HG02759 (cell line): Measurements from ENCODE around the gene SLC29A3.
A peak's percentile ranks its signal among the peaks of the same experiment; 100 is the strongest.
"Not testable (repeated sequence)": the region's sequence is repeated elsewhere in the genome, so short reads cannot be mapped to it uniquely, and the experiment has no call there.

Source experiments
- ATAC-seq: cut with Tn5 transposase; IDR thresholded peaks from one replicate; pipeline ENCODE4 v1.9.1; 2021; ENCODE audit warnings: mild to moderate bottlenecking, moderate library complexity; ENCODE audit not compliant: unreplicated experiment

SLC29A3 gene

DNA sequence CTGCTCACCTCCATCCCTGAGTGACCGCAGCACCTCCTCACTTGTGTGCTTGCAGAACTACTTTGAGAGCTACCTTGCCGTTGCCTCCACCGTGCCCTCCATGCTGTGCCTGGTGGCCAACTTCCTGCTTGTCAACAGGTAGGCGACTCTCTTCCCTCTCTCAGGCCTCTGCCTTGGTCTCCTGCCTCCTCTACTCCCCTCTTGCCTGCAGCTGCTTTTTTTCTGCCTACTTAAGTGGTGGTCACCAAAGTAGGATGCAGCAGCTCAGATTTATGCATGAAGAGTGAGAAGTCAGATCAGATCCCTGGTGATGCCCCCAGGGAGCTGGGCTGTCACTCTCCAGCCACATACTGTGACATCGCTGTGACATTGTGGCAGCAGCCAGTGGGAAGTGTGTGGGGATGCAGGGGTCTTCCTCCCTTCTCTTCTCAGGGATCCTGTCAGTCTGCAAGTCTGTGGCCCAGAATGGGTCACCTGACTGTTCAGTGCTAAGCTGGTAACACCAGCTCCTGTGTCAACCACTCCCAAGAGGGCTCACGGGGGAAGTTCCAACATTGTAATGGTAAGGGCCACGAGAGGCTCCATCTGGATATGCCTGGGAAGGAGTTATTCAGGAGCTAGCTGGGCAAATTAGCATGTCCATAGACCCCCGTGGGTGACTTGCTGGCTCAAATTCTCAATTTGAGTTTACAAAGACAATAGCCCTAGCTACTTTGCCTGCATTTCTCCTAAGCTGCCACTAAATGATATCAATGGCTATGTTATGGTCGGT lies 25.3 kb downstream of the SLC29A3 start:
- no peak for ATAC-seq

DNA sequence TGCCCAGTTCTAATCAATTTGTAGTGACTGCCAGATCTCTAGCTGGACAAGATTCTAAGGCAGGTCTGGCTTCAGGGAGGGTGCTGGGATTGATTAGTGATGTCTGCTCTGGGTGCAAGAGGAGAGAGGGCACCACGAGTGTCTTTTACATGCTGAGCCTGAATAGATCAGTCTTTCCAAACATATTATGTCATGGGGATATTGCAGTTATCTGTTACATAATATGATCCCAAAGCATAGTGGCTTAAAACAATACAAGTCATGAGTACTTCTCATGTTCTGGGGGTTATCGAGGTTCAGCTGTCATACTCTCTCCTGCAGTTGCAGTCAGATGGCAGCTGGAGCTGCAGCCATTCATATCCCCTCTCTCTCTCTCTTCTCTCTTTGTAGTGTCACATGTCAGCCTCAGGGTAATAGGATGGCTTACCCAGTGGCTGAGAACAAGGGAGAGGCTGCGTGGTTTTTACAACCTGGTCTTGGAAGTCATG lies 26.0 kb downstream of the SLC29A3 start:
- no peak for ATAC-seq

GRCh38 chr10:71345694-71346093 lies 26.6 kb downstream of the SLC29A3 start:
- no peak for ATAC-seq

GRCh38 chr10:71346731-71347130 lies 27.7 kb downstream of the SLC29A3 start:
- no peak for ATAC-seq

- no peak for ATAC-seq
Observed at GRCh38 chr10:71347587-71348395, 28.7 kb downstream of the SLC29A3 start.

GRCh38 chr10:71348850-71349249 lies 29.8 kb downstream of the SLC29A3 start:
- ATAC-seq, result no peak

GRCh38 chr10:71349406-71349805 lies 30.3 kb downstream of the SLC29A3 start:
- no peak for ATAC-seq

DNA sequence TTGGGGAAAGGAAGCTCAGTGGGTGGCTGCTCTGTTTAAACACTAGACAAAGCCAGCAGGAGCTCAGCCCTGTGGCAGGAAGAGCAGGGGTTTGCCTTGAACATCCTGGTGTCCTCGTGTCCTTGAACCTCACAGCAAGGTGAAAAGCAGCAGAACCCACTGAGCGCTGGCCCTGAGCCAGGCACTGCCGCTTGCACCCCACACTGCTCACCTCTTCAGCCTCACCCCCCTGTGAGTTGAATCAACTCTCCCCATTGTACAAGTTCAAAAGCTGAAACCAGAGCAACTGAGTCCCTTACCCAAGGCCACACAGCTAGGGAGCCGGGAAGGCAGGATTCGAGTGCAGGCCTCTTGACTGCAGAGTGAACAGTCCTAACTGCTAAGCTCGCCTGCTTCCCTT lies 32.0 kb downstream of the SLC29A3 start:
- no peak for ATAC-seq

DNA sequence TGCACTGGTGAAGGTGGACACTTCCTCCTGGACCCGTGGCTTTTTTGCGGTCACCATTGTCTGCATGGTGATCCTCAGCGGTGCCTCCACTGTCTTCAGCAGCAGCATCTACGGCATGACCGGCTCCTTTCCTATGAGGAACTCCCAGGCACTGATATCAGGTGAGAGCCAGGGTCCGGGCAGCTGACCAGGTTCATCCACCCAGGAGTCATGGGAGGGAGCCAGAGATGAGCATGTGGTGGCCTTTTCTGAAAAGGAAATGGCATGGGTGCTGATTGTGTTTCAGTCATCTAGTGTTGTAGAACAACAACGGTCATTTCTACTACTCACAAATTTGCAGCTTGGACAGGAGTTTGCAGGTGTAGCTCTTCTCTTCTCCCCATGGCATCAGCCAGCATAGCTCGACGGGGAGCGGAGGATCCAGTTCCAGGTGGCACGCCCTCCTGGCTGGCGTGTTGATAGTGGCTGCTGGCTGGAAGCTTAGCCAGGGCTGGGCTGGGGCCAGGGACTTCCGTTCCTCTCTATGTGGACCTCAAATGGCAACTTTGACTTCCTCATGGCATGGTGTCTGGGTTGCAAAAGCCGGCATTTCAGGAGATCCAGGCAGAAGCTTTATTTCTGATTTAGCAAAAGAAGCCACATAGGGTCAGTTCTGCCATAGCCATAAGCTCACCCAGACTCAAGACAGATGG lies 32.7 kb downstream of the SLC29A3 start:
- ATAC-seq, result no peak

DNA sequence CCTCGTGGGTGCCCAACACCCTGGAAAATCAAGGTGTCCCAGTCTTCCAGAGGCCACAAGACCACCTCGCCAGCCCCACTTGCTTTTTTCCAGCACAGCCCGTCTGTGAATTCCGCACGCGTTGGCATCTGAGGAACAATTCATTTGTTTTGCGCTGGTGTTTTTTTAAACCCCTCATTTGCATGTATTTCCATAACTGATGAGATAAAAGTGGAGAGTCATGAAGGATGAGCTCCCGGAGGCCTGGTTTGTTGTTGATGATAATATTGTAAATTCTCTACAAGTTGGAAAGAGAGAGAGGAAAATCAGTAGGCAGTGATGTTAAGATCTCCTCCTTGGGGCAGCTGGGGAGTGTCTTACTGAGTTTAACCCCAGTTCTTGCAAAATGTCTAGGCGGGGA lies 34.6 kb downstream of the SLC29A3 start:
- ATAC-seq, result no peak

DNA sequence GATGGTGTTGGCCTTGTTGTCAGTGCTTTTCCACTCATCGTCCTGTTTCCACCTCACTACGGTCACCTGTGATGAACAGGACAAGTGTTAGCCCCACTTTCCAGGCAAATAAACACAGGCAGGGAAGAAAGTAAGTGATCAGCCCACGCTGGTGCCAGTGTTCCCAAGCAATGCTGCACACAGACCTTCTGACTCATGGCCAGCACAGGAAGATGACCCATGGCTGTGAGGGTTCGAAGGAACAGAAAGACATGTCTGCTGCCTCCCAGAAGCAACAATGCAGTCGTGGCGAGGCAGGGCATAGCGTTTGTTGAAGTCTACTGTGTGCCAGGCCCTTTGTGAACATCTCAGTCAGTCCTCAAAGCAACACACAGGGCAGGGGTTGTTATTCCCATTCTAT lies 35.7 kb downstream of the SLC29A3 start:
- no peak for ATAC-seq

GRCh38 chr10:71355886-71356285 lies 36.8 kb downstream of the SLC29A3 start:
- ATAC-seq, result no peak

GRCh38 chr10:71357792-71358265 lies 38.8 kb downstream of the SLC29A3 start:
- no peak for ATAC-seq

GRCh38 chr10:71358277-71358676 lies 39.2 kb downstream of the SLC29A3 start:
- no peak for ATAC-seq

- not testable (repeated sequence) for ATAC-seq
Observed at GRCh38 chr10:71358906-71359305, 39.8 kb downstream of the SLC29A3 start.

DNA sequence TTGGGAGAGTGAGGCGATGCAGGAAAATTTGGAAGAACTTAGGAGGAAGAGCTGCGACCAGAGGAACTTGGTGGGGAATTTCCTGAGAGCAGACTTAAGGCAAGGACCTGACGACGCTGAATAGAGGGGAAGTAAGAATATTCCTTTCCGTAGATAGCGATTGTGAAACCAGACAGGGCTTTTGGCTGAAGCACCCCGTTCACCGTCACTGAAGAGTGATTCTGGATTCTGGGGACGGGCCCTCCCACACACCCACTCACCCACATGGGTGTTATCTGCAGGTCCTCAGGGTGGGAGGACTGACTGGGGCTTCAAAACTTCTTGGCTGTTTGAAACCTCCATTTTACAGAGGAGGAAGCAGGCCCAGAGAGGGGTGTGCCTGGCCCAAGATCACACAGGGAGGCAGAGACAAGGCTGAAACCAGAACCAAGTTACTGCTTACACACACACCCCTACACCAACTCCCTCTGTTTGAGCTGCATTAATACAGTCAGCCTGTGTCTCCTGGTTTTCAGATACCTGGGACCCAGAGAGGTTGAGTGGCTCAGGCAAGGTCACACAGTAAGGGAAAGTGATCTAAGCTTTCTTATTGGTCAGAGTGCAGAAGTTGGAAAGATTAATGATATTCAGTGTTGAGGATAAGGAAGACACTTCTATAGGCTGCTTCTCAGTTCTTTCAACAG lies 40.4 kb downstream of the SLC29A3 start:
- ATAC-seq, result peak; percentile 48

GRCh38 chr10:71360735-71361134 lies 41.7 kb downstream of the SLC29A3 start:
- ATAC-seq, result no peak

DNA sequence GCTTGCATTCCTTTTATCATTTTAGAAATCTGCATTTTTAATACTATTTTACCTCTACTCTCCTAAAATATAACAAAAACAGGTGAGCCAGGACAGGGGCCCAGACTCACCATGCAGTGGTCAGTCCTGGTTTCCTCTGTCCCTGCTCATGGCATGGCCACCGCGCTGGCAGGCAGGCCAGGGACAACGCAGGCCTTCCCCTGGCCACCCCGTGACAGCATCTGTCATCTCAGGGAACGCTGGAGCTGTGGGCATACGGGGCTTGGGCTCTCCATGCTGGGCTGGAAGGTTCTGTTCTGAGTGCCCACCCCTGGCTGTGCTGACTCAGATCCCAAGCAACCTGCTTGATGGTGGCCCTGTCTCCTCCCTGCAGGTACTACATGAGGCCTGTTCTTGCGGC lies 42.5 kb downstream of the SLC29A3 start:
- no peak for ATAC-seq

GRCh38 chr10:71362141-71362540 lies 43.1 kb downstream of the SLC29A3 start:
- ATAC-seq, result no peak

DNA sequence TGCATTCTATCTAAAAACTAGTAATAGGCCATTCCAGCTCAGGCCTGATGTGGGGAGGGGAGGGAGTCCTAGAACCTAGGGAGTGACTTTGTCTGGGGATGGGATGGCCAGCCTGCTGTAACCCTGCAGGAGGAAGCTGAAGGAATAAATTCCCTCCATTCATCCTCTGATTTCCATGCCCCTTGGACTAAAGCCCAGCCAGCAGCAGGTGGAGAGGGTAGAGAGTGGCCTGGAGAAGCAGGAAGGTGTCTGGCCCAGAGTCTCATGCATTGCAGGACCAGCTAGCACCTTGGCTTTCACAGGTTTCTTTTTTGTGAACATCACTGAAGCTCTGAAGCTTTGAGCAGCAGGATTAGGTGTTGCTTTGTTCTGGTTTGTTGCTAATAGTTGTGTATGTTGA lies 44.9 kb downstream of the SLC29A3 start:
- ATAC-seq, result no peak

GRCh38 chr10:71365366-71365765 lies 46.3 kb downstream of the SLC29A3 start:
- ATAC-seq, result no peak
